GM23248 (cell line): ENCODE results near the gene SRPK2. TPM values are rescaled to one million over a fixed set of nuclear protein-coding genes. Genes with fewer than 3 reads are reported as not detected.

Experiments
- DNase-seq: peaks from one replicate; pipeline ENCODE4 v3.0.0-alpha.2; 2015
- H2AFZ ChIP-seq: fragments of 200-600 bp; sonication (generic); 2 replicates; pipeline ENCODE4 v1.6.1; 2016; ENCODE audit warnings: antibody characterized with exemption
- H3F3A ChIP-seq: fragments of 200-600 bp; sonication (generic); 2 replicates; pipeline ENCODE4 v1.6.1; 2016; ENCODE audit warnings: mild to moderate bottlenecking, antibody characterized with exemption, mixed run types; ENCODE audit not compliant: insufficient read depth
- H3K27ac ChIP-seq: fragments of 200-600 bp; sonication (generic); 2 replicates; pipeline ENCODE4 v1.5.1; 2016; ENCODE audit warnings: mild to moderate bottlenecking
- H3K27me3 ChIP-seq: fragments of 200-600 bp; sonication (generic); replicated peaks from 2 replicates; pipeline ENCODE4 v1.6.1; 2016; ENCODE audit warnings: mild to moderate bottlenecking; ENCODE audit not compliant: insufficient read depth
- H3K36me3 ChIP-seq: fragments of 200-600 bp; sonication (generic); 2 replicates; pipeline ENCODE4 v1.6.1; 2016; ENCODE audit warnings: low read depth, mild to moderate bottlenecking
- H3K4me1 ChIP-seq: fragments of 200-600 bp; sonication (generic); 2 replicates; pipeline ENCODE4 v1.6.1; 2016; ENCODE audit warnings: mild to moderate bottlenecking; ENCODE audit not compliant: insufficient read depth
- H3K4me2 ChIP-seq: fragments of 200-600 bp; sonication (generic); one replicate; pipeline ENCODE4 v1.6.1; 2016; ENCODE audit warnings: mild to moderate bottlenecking; ENCODE audit not compliant: unreplicated experiment
- H3K4me3 ChIP-seq: fragments of 200-600 bp; sonication (generic); 2 replicates; pipeline ENCODE4 v1.5.1; 2016; ENCODE audit warnings: mild to moderate bottlenecking
- H3K79me2 ChIP-seq: fragments of 200-600 bp; sonication (generic); 2 replicates; pipeline ENCODE4 v1.6.1; 2016; ENCODE audit warnings: mild to moderate bottlenecking; ENCODE audit not compliant: insufficient read depth
- H3K9ac ChIP-seq: fragments of 200-600 bp; sonication (generic); 2 replicates; pipeline ENCODE4 v1.6.1; 2016; ENCODE audit warnings: mild to moderate bottlenecking
- H3K9me2 ChIP-seq: fragments of 200-600 bp; sonication (generic); 2 replicates; pipeline ENCODE4 v1.6.1; 2016; ENCODE audit warnings: mixed run types, mild to moderate bottlenecking, moderate library complexity; ENCODE audit not compliant: insufficient read depth
- H3K9me3 ChIP-seq: fragments of 200-600 bp; sonication (generic); one replicate; pipeline ENCODE4 v1.6.1; 2017; ENCODE audit warnings: low read depth
- H4K20me1 ChIP-seq: fragments of 200-600 bp; sonication (generic); 2 replicates; pipeline ENCODE4 v1.6.0; 2016; ENCODE audit not compliant: insufficient read depth
- EZH2 ChIP-seq: fragments of 200-600 bp; sonication (generic); IDR thresholded peaks from 2 replicates; pipeline ENCODE4 v1.6.1; 2018; ENCODE audit warnings: antibody characterized with exemption, mild to moderate bottlenecking; ENCODE audit not compliant: insufficient read depth, poor library complexity, severe bottlenecking
- EZH2phosphoT487 ChIP-seq: fragments of 200-600 bp; sonication (generic); IDR thresholded peaks from 2 replicates; pipeline ENCODE4 v1.6.1; 2018; ENCODE audit warnings: antibody characterized with exemption, moderate library complexity, mild to moderate bottlenecking, low read depth; ENCODE audit not compliant: insufficient read depth
- WGBS, 2 experiments: methylation state at CpG; one replicate each; pipeline ENCODE4 v1.1.6; 2015 to 2017; ENCODE audit warnings: low lambda C conversion rate in 2 of 2, low coverage in 1 of 2; ENCODE audit errors: missing lambda C conversion rate in 2 of 2; 5-methylcytosine and 5-hydroxymethylcytosine counted together
- in situ Hi-C: fragments of 300-500 bp; cut with MboI; formaldehyde crosslinking; loops from 2 replicates; pipeline ENCODE4 v1.15.0; 2020
- polyA plus RNA-seq: library from polyadenylated mRNA; unstranded; fragments of >200 nt; fragmentation: Nextera tagmentation; extraction: Ambion mirVana; gene quantifications from 2 replicates; pipeline ENCODE4 v1.2.1, GENCODE V29; 2016
- total RNA-seq: library from RNA; depleted of rRNA; stranded (reverse); fragments of >200 nt; shearing (Covaris generic); gene quantifications from 2 replicates; pipeline ENCODE4 v1.2.3, GENCODE V29; 2014

The SRPK2 gene
- total and polyA plus RNA-seq, 2 experiments from 2014 or later = 53.1 to 85.2 TPM

DNA sequence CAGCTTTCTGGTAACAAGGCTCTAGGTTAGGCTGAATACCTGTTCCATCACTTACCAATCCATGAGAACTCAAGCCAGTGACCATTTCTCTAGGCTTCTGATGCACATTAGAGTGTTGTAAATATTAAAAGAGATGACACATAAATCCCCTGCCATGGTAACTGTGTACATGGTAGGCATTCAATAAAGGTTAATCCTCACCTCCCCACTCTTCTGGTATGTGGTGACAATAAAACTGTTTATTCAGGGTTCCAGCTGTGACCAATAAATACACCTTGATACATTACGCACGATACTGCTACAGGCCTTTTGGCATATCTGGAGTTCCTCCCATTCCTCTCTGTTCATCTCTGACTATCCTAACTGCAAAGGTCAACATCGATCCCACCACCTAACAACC, 171.9 kb downstream of the SRPK2 start:
- DNase-seq = no peak
- H3K27me3 ChIP-seq = no peaks in the 10 kb centered on the region
- TF ChIP-seq EZH2 (no peak), EZH2phosphoT487 (no peak)
- no peak overlapping the region for H3K4me3 ChIP-seq
- H3K79me2 ChIP-seq = peaks cover 98% of the 10 kb centered on the region
- H3F3A ChIP-seq = no peaks in the 10 kb centered on the region
- H3K9me3 ChIP-seq = no peaks in the 10 kb centered on the region
- 94 to 98% methylated on average over 3 of the region's 3 CpGs for WGBS, 2 experiments
- no peaks in the 10 kb centered on the region for H3K36me3 ChIP-seq
- peaks cover 12% of the 10 kb centered on the region; the same call in 1 of the 2 replicates for H3K4me1 ChIP-seq
- H3K9ac ChIP-seq = no peak overlapping the region
- in situ Hi-C loops = no loop called here
- no peak overlapping the region for H2AFZ ChIP-seq
- H4K20me1 ChIP-seq = peaks cover 20% of the 10 kb centered on the region; the same call in 1 of the 2 replicates
- H3K27ac ChIP-seq = no peak overlapping the region
- H3K9me2 ChIP-seq = no peaks in the 10 kb centered on the region
- H3K4me2 ChIP-seq = no peak overlapping the region

DNA sequence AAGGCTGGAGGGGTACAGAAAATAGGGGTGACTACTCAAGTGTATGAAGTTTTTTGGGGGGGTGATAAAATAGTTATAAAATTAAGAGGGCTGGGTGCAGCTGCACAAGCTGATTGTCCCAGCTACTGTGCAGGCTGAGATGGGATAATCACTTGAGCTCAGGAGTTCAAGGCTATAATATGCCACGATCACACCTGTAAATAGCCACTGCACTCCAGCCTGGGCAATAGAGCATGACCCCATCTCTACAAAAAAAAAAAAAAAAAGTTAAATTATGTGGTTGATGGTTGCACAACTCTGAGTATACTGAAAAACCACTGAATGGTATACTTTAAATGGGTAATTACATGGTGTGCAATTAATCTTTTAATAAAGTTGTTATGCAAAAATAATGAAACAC, 172.9 kb downstream of the SRPK2 start:
- peaks cover 23% of the 10 kb centered on the region; the same call in 1 of the 2 replicates for H4K20me1 ChIP-seq
- H3K4me3 ChIP-seq = no peak overlapping the region
- DNase-seq = no peak
- H3F3A ChIP-seq = no peaks in the 10 kb centered on the region
- H3K9me2 ChIP-seq = no peaks in the 10 kb centered on the region
- H3K9me3 ChIP-seq = no peaks in the 10 kb centered on the region
- H3K27me3 ChIP-seq = no peaks in the 10 kb centered on the region
- no peak overlapping the region for H3K9ac ChIP-seq
- no peak overlapping the region for H3K27ac ChIP-seq
- peaks cover 12% of the 10 kb centered on the region; the same call in 1 of the 2 replicates for H3K4me1 ChIP-seq
- H2AFZ ChIP-seq = no peak overlapping the region
- TF ChIP-seq EZH2 = no peak
- no peak for TF ChIP-seq EZH2phosphoT487
- H3K79me2 ChIP-seq = peaks cover 98% of the 10 kb centered on the region
- in situ Hi-C loops = no loop called here
- WGBS, 2 experiments = 92 to 100% methylated on average over 1 of the region's 1 CpG
- H3K4me2 ChIP-seq = no peak overlapping the region
- no peaks in the 10 kb centered on the region for H3K36me3 ChIP-seq

DNA sequence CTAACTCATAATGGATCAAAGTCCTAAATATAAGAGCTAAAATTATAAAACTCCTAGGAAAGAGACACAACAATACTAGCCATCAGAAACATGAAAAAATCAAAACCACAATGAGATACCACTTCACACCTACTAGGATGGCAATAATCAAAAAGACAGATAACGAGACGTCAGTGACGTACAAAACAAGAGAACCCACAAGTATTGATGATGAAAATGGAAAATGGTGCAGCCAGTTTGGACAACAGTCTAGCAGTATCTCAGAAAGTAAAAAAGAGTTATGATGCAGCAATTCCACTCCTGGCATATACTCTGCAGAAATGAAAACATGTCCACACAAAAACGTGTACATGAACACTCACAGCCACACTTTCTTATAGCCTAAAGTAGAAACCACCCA, 173.5 kb downstream of the SRPK2 start:
- in situ Hi-C loops = no loop called here
- Histone ChIP-seq H3K9ac (no peak overlapping the region), H4K20me1 (peaks cover 25% of the 10 kb centered on the region; the same call in 1 of the 2 replicates), H3K9me3 (no peaks in the 10 kb centered on the region), H3K4me3 (no peak overlapping the region), H3K36me3 (no peaks in the 10 kb centered on the region), H3K9me2 (no peaks in the 10 kb centered on the region), H3K4me2 (no peak overlapping the region), H3K27ac (no peak overlapping the region), H3F3A (no peaks in the 10 kb centered on the region), H3K27me3 (no peaks in the 10 kb centered on the region), H3K79me2 (peaks cover 98% of the 10 kb centered on the region), H2AFZ (no peak overlapping the region), H3K4me1 (peaks cover 10% of the 10 kb centered on the region; the same call in 1 of the 2 replicates)
- 89% methylated on average over 4 of the region's 4 CpGs for whole genome bisulfite sequencing, 2 experiments
- TF ChIP-seq EZH2phosphoT487 = no peak
- TF ChIP-seq EZH2 = no peak
- no peak for DNase-seq

DNA sequence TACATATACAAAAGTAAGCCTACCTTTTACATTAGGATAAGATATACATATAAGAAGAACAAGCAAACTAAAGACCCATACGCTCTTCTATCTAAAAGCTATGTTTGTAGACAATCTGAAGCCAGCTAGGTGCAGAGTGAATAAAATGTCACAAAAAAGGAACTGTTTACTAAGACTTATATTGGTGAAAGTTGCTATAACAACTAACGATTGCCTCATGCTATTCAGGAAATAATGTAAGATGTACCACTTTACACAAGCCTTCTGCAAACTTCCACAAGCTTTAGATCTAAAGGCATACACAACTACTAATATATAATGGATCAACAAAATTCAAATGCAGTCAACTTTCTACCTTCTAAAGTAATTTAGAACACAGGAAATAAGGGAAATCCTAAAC, 175.1 kb downstream of the SRPK2 start:
- Histone ChIP-seq H3F3A (no peaks in the 10 kb centered on the region), H2AFZ (no peak overlapping the region), H3K27me3 (no peaks in the 10 kb centered on the region), H3K9ac (no peak overlapping the region), H3K79me2 (peaks cover 100% of the 10 kb centered on the region), H3K4me3 (no peak overlapping the region), H4K20me1 (peaks cover 25% of the 10 kb centered on the region; the same call in 1 of the 2 replicates), H3K36me3 (no peaks in the 10 kb centered on the region), H3K27ac (no peak overlapping the region), H3K4me1 (no peaks in the 10 kb centered on the region), H3K4me2 (no peak overlapping the region), H3K9me2 (no peaks in the 10 kb centered on the region), H3K9me3 (no peaks in the 10 kb centered on the region)
- WGBS, 2 experiments = 72 to 77% methylated on average over 2 of the region's 2 CpGs
- in situ Hi-C loops = no loop called here
- TF ChIP-seq EZH2 (no peak), EZH2phosphoT487 (no peak)
- DNase-seq = no peak

DNA sequence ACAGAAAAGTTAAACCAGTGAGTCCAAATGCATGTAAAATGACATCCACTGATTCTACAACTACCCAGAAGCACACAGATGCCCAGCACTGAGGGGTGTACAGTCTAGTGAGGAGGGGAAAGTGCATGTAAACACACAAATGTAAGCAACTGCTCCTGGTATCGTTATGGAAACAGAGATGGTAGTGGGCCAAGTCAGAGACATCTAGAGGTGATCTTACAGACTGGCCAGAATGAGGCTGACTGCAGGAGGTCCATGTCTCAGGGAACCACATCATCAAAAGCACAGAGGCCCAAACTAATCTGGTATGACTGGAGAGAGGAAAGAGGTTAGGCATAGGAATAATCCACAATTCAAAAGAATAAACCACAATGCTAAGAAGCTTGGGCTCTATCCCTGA, 176.5 kb downstream of the SRPK2 start:
- TF ChIP-seq EZH2phosphoT487 = no peak
- no peak for TF ChIP-seq EZH2
- Histone ChIP-seq H2AFZ (no peak overlapping the region), H3K4me2 (no peak overlapping the region), H3K9me3 (no peaks in the 10 kb centered on the region), H3K27ac (no peak overlapping the region), H3K4me1 (no peaks in the 10 kb centered on the region), H3K9ac (no peak overlapping the region), H3F3A (no peaks in the 10 kb centered on the region), H3K36me3 (no peaks in the 10 kb centered on the region), H3K9me2 (no peaks in the 10 kb centered on the region; the same call in 1 of the 2 replicates), H3K79me2 (peaks cover 100% of the 10 kb centered on the region), H4K20me1 (peaks cover 22% of the 10 kb centered on the region; the same call in 1 of the 2 replicates), H3K27me3 (no peaks in the 10 kb centered on the region), H3K4me3 (no peak overlapping the region)
- in situ Hi-C loops = no loop called here
- DNase-seq = no peak
- WGBS, 2 experiments = 83 to 87% methylated on average over 1 of the region's 1 CpG
